Measurements from ENCODE around the gene LRRC47.
A peak's percentile ranks its signal among the peaks of the same experiment; 100 is the strongest.

LRRC47 gene

GRCh38 chr1:3773572-3774275 lies 22.6 kb downstream of the LRRC47 start:
- no peak overlapping the region for H3K4me3 ChIP-seq (ENCODE audit: low read depth, low read length)
- no peak for TF ChIP-seq CTCF (IDR thresholded peaks at IDR 0.05; ENCODE audit: low read depth, low read length)

- H3K4me3 ChIP-seq (ENCODE audit: low read depth, low read length), result peak within 1 kb of the TSS; percentile 69
- TF ChIP-seq CTCF (IDR thresholded peaks at IDR 0.05; ENCODE audit: low read depth, low read length), result no peak
These were observed 23.4 kb downstream of the LRRC47 start, which contains the start of gene SMIM1 for GRCh38 chr1:3772715-3773571. TSS of gene SMIM1 (plus strand) at chr1:3772749. CDS start at chr1:3775374, 2,625 bp downstream.

- no peak for TF ChIP-seq CTCF (IDR thresholded peaks at IDR 0.05; ENCODE audit: low read depth, low read length)
- H3K4me3 ChIP-seq (ENCODE audit: low read depth, low read length), result peak overlapping the region; percentile 69
These were observed 24.1 kb downstream of the LRRC47 start for GRCh38 chr1:3772027-3772714.

GRCh38 chr1:3771108-3772026 lies 24.9 kb downstream of the LRRC47 start:
- TF ChIP-seq CTCF (IDR thresholded peaks at IDR 0.05; ENCODE audit: low read depth, low read length), result no peak

GRCh38 chr1:3770047-3770765 lies 26.1 kb downstream of the LRRC47 start:
- no peak for TF ChIP-seq CTCF (IDR thresholded peaks at IDR 0.05; ENCODE audit: low read depth, low read length)
- H3K4me3 ChIP-seq (ENCODE audit: low read depth, low read length), result no peak overlapping the region

More at GRCh38 chr1:3771108-3772026, 24.9 kb downstream of the LRRC47 start:
- peak overlapping the region; percentile 69 for H3K4me3 ChIP-seq (ENCODE audit: low read depth, low read length)

GRCh38 chr1:3768811-3769390 lies 27.4 kb downstream of the LRRC47 start:
- TF ChIP-seq CTCF (IDR thresholded peaks at IDR 0.05; ENCODE audit: low read depth, low read length), result no peak

More at GRCh38 chr1:3768811-3769390, 27.4 kb downstream of the LRRC47 start:
- H3K4me3 ChIP-seq (ENCODE audit: low read depth, low read length), result no peak overlapping the region

Measured in WI38 (cell line).